HT1080 (cell line): ENCODE data around the gene NPVF. TPM values are rescaled to one million over a fixed set of nuclear protein-coding genes. Genes with fewer than 3 reads are reported as not detected.

ENCODE experiments used
- DNase-seq: peaks from one replicate; pipeline ENCODE4 v3.0.0-alpha.2; 2015; ENCODE audit warnings: low read depth
- total RNA-seq: library from RNA; depleted of rRNA; stranded (reverse); fragments of >200 nt; shearing (Covaris generic); gene quantifications from 2 replicates; pipeline ENCODE4 v1.2.3, GENCODE V29; 2014

NPVF gene
- total RNA-seq, 1 experiment from 2014 or later = not detected

DNA sequence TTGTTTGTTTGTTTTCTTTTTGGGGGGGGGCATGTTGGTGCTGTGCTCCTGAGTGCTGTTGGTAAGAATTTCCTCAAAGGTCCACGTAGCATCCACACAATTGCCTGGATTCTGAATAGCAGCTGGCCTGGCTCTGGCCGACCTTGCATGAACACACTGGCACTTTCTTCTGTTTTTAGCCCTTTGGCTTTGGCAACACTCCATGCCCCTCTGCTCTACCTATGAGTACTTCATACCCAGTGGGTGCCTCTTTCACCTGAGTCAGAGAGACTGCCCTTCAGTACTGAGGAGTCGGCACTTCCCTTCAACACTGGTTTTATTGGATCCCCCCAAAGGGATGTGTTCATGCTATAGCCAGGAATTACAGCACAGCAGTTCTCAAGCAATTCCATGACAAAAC lies 7.2 kb upstream of the NPVF start:
- no peak for DNase-seq

DNA sequence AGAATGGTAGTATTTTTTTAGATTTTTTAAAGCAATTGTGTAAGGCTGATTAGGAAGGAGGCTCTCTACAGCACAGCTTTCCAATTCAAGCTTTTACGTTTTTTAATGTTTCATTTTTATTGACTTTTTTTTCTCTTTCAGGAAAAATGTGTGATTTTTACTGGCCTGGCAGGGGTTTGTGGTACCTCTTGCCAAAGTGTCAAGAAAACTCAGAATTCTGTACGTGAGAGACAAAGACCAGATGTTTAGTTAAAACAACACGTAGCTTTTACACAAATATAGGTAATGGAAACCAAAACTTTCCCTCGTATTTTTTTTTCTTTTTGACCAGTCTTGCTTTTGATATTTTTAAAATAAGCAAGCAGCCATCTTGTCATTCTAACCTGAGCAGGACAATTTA lies 6.0 kb upstream of the NPVF start:
- DNase-seq = no peak

DNA sequence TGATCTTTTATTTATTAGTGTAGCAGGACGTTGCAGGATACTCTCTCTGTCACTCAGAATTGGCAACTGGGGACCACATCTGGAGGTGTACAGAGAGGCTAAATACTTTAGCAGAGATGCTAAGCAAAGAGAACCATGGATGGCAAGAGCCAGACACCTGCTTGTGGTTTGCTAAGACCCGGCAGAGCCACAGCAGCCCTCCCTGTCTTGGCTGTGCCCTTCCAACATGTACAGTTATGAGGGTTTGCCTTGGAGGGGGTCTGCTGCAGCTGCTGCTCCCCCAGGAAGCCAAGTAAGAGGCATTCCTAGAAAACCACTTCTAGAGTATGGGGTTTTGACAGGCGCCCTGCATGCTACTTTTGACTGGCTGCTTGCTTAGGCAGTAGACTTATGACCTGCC lies 5.1 kb downstream of the NPVF start:
- DNase-seq = no peak

DNA sequence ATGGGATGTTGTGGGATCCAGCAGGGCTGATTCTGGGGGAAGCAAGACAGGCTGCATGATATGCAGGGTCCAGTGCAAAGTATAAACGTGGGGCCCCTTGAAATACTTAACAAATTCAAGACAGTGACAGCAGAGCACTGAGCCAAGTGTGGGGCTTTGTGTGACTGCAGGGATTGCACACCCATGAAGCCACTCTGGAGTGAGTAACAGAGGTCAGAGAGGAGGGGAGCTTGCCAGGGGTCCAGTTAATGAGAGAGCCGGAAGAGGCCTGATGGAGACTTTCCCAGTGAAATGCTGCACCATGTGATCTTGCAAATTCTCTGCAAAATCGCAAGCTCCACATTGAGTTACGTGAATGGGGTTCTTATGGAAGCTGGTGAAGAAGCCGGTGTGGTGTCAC lies 5.6 kb downstream of the NPVF start:
- DNase-seq = no peak

DNA sequence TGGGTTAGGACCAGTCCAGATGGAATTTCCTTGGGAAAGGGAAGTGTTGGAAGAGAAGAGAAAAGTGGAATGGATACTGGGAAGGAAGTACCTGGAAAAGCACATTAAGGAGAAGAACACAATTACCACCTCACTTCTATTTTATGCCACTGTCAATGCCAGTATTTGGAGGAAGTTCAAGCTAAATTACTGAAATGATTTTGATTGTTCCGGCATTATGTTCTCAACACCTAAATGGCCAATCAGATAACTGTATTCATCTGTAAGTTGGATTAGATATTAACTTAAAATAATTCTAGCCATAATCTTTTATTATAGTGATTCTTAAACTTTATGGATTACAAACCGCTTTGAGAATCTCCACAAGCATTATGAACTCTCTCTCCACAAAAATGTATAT lies 7.3 kb downstream of the NPVF start:
- no peak for DNase-seq

DNA sequence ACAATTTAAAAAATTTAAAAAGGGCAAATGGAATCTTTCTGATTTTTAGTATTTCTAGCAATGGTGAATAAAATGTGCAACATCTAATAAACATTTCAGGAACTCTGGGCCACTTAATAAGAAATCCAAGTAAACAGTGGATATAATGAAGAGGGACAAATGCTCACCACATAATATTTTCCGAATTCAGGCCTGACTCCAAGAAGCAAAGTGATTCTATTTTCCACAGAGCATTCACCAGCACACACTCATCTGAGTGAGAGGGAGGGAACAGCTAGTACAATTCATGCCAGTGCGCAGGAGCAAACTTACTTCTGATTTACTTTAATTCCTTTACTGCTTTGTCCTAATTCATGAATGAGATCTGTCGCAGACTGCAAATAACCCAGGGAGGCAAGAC lies 10.1 kb downstream of the NPVF start:
- DNase-seq = no peak

DNA sequence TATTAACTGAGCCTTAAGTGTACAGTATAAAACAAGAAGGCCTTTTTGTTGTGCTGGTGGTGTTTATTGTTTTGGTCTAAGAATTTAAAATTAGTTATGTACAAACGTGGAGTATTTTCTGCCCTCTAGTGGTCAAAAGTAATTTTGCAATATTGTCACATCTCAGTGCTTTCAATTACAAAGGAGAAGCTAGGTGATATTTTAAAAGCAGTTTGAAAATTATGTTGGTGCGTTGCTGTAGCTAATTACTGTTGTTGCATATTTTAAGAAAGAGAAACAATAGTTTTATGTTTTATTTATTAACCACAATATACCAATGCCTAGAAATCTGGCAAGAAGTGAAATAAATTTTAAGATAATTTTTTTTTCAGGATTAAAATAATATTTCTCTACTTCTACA lies 11.4 kb downstream of the NPVF start:
- DNase-seq = peak; percentile 10

DNA sequence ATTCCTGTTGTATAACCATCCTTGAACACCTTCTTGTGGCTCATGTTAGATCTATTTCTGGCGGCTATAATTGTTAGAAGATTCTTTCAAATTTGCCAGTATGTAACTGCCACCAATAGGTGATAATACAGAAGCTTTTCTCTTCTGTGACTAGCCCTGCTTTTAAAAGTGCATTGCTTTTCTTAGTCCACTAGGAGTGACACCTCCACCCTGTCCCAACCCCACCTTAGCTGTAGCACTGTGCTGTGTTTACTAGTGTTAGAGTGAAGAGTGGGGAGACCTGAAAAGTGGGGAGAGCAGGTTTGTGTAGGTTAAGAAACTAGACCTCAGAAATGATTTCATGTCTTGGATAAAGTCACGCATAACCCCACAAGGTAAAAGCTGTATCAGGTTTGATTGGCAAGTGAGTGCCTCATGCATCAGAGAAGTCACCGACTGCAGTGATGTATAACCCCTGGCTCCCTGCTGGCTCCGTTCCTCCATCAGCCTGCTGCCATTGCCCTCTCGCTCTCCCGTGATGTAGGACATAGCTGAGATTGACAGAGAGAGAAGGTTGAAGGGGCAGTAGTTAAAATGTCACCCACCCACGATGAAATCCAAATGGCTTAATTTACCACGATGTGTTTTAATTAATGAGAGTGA lies 12.5 kb downstream of the NPVF start:
- no peak for DNase-seq

DNA sequence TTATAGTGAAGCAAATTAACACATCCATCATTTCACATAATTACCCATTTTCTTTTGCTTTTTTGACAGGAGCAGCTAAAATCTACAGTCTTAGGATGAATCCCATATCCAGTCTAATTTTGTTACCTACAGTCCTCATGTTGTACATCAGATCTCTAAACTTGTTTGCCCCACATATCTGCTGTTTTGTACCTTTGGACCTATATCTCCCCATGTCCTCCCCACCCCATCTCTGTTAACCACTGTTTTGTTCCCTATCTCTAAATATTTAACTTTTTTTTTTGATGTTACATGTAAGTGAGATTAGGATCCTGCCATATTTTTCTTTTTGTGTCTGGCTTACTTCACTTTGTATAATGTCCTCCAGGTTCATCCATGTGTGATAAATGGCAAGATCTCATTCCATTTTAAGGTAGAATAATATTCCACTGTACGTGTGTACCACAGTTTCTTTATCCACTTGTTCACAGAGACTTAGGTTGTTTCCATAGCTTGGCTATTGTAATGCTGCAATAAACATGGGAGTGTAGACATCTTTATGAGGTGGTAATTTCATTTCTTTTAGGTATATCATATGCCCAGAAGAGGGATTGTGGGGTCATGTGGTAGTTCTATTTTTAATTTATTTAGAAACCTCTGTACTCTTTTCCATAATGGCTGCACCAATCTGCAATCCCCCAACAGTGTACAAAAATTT lies 19.6 kb downstream of the NPVF start:
- DNase-seq = no peak

DNA sequence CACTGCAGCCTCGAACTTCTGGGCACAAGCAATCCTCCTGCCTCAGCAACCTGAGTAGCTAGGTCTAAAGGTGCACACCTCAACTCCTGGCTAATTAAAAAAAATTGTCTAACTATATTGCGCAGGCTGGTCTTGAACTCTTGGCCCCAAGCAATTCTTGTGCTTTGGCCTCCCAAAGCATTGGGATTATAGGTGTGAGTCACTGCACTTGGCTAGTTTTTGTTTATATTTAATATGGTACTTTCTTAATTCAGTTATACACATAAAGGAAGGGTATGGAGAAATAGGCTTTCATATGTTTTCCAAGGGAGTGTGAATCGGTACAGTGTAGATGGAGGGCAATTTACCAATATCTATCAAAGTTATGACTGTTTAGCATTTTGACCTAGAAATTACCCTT lies 20.4 kb downstream of the NPVF start:
- no peak for DNase-seq

DNA sequence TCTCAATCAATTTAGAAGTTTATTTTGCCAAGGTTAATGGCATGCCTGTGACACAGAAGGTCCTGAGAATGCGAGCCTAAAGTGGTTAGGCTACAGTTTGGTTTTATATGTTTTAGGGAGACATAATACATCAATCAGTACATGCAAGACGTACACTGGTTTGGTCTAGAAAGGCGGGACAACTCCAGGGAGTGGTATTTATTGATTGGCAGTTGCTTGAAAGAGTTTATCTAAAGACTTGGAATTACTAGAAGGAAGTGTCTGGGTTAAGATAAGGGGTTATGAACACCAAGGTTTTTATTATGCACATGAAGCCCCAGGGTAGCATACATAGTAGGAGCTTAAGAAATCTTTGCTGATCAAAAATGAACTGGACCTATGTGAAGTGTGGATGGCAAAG lies 21.5 kb downstream of the NPVF start:
- DNase-seq = no peak

DNA sequence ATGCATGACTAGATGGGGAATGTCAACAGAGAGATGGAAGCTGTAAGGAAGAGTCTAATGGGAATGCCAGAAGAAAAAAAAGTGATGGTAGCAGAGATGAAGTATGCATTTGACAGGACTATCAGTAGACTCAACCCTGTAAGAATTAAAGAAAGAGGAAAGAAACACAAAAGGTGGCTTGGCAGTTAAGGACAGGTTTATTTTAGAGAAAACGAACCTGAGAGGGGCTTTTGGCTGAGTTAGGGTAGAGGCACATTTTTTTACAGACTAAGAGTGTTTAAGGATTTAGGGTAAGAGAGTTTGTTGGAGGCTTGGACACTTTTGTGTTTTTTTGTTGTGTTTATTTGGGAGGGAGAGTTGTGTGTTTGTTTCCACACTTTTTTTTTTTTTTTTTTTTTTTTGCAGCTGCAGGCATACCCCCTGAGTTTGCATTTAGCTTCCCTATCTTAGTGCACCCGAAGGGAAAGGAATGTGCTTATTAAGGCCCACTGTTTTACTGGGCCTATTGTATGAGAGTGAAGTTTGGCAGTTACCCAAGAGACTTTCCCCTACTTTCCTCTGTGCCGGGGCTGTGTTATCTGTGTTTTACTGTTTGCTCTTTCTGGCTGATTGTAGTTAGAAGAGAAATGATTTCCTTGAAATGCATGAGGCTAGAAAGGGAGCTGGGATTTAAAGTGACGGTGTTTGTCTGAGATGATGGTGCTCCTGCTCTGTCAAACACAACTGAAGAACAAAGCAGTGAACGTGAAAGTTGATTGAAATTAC lies 32.0 kb downstream of the NPVF start:
- DNase-seq = no peak

DNA sequence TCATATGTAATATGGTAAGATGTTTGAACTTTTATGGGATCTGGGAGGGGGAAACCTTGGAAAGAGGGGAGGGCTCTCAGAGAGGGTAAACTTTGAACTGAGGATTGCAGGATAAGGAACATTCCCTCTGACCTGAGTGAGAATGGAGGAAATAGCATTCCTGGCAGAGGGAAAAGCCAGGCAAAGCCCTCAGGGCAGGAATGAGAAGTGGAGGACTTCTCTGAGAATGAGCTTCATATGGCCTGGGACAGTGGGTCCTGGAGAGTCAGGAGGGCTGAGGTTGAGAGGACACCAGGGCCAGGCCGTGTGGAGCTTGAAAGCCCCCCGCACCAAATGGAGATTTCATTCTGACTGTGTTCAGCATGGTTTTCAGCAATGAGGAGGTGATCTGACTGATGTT lies 34.2 kb downstream of the NPVF start:
- DNase-seq = no peak

DNA sequence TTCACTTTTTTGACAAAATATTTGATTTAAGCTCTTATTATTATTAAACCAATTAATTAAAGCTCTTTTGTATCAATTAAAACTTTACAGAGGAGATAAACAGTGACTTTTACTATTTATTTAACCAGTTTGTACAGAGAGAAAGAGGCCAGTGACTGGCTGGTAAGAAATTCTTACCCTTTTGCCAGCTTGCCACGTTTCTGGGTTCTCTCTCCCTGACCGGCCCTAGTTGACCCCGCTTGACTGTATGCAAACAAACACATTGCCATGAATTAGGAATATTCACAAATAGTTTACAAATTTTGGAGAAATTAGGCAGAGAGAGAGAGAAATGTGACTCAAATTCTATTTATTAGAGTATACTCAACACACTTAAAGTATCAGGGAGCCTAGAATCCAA lies 36.2 kb downstream of the NPVF start:
- DNase-seq = no peak

DNA sequence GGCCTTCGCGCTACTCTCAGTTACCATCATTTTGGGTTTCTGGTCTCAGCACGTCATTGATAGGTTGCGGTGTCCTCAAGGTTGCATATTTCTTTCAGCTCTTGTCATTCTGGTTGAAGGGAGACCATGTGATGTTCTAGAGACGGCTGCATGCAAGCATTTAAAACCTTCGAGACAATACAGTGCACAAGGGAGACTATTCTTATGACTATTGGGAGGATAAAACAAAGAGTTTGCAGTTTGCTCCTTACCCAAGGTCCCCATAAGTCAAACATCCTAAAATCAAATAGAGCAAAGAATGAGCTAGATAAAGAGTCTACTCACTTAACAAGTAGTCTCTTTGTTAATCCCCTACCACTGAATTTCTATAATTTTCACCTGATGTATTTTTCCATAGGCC lies 39.1 kb downstream of the NPVF start:
- no peak for DNase-seq

DNA sequence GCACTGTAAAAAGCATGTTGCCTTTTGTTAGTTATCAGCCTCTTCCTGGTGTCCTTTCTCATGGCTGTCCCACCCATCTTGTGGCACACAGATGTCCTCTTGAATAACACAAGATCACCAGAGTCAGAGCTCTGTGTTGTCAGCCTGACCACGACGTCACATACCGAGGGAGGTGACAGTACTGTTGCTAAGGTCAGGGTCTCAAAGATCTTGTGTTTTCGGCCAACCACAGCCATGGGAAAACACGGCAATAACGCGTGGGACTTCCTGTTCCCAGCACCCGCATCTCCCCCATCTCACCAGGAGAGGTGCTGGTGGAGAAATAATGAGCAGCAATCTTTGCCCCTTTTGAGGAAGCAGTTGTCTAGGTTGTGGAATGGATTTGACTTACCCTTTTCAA lies 40.4 kb downstream of the NPVF start:
- peak; percentile 7 for DNase-seq

DNA sequence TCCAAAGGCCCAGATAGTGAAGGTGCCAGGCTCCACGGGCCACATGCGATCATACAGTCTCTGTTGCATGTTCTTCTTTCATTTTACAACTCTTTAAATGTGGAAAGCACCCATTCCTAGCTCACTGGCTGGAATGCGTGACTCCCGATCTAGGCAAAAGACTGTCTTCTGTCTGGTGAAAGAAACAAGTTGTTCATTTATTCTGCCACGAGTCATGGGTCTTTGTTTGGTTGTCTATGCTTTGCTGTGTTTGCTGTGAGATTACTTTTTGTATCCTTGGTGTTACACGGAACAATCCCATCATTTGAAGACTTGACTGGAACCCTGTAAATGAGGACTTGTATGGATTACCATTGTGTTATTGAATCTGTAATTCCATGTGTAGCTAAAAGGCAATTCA lies 41.9 kb downstream of the NPVF start:
- DNase-seq = no peak

DNA sequence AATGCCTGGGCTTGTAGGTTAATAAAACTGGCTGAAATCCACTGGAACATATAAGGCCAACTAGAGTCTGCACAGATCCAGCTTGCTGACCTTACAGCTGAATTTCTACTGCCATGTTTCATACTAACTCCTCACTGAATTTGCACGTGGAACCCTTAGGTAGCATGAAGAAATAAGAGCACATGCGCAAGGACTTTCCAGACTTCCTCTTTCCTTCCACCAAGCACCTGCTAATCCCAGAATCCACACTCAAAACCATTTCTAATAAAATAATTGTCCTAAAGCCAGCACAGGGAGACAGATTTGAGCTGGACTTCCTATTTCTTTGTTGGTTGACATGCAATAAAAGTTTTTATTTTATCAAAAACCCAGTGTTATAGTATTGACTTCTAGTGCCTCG lies 46.8 kb downstream of the NPVF start:
- DNase-seq = no peak

DNA sequence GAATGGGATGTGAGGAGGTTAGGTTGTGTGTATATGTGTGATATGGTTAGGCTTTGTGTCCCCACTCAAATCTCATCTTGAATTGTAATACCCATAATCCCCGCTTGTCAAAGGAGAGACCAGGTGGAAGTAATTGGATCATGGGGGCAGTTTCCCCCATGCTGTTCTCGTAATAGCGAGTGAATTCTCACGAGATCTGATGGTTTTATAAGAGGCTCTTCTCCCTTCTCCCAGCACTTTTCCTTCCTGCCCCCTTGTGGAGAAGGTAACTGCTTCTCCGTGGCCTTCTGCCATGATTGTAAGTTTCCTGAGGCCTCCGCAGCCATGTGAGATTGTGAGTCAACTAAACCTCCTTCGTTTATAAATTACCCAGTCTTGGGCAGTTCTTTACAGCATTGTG lies 47.3 kb downstream of the NPVF start:
- peak; percentile 32 for DNase-seq

DNA sequence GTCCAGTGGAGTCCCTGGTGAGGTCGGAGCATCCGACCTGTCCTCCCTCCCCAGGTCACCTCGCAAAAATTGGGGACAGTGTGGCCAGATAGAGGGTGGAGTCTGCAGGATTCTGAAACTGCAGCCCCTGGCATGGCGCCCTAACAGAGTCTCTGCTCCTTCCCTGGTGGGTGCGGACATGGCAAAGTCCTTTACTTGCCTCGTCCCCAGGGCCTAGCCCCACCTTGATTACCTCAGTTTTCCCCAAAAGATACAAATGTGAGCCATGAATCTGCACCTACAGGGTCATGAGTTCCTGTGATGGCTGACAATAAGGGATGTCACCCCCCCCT lies 47.7 kb downstream of the NPVF start:
- DNase-seq = no peak

DNA sequence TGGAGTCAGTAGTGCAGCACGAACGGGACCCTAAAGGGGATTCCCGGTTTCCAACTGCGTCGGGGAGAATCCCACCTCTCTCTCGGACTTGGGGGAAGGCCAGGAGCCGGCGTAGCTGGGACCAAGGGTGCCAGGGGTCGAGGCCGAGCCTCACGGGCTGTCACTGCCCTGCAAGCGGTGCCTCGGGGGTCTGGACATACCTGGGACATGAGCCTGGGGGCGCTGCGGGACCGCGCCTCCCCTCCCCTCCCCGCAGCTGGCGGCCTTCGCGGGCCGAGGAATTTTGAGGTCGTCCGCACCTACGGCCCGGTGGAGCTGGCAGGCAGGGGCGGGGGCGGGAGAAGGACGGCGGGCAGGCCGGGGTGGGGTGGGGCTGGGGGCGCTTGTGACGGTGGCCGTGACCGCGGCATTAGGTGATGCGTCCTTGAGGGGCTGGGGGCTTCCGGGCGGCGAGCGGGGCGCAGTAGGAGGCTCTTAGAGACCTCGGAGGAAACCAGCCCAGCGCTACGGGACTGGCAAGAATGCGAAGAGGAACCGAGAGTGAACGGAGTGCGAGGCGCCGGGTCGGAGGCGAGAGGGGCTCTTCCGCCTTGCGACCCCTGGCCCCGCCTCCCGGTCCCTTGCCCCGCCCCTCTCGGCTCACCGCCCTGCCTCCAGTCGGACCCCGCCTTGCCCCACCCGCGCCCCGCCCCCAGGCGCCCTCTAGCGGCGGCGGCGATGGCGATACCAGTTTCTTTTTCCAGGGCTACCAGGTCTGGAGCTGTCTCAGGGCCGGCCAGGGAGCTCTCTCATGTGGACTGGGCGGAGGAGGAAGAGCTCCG lies 48.3 kb downstream of the NPVF start:
- peak; percentile 79 for DNase-seq

DNA sequence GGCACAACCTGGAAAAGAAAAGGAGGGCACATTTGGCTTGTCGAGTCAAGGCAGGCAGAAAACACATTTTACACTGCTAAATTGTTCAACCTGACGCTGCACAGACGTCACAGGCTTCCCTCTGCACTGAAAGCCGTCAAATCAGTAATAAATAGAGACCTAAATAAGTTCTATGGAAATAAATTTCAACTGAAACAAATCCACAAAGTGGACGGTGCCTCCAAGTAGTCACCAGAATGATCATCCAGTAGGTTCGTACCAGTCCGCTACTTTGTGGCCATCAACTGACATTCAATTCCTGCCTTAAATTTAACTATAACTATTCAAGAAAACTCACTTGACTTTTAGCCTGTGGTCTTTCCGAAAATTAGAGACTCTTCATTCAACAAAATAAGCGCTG lies 49.0 kb downstream of the NPVF start:
- DNase-seq = no peak
